H9 (cell line): Measurements from ENCODE around the gene TNIP1. TPM values are rescaled to one million over a fixed set of nuclear protein-coding genes. Genes with fewer than 3 reads are reported as not detected.

Experiments
- DNase-seq: peaks from one replicate; pipeline ENCODE4 v3.0.0-alpha.2; 2017
- H2AFZ ChIP-seq: one replicate; pipeline ENCODE4 v1.6.1; 2013; ENCODE audit warnings: mild to moderate bottlenecking, low read length, control low read depth, moderate library complexity
- H2AK5ac ChIP-seq: 2 replicates; pipeline ENCODE4 v1.6.1; 2013; ENCODE audit warnings: low read length, control low read depth, mixed read lengths; ENCODE audit not compliant: insufficient read length
- H2BK120ac ChIP-seq: one replicate; pipeline ENCODE4 v1.6.1; 2013; ENCODE audit warnings: low read depth, mild to moderate bottlenecking, low read length, control low read depth, inconsistent platforms; ENCODE audit not compliant: poor library complexity, severe bottlenecking
- H2BK12ac ChIP-seq: 2 replicates; pipeline ENCODE4 v1.6.1; 2013; ENCODE audit warnings: low read length, control low read depth, mixed read lengths, low read depth; ENCODE audit not compliant: insufficient read length
- H2BK15ac ChIP-seq: 2 replicates; pipeline ENCODE4 v1.6.1; 2013; ENCODE audit warnings: low read depth, low read length, control low read depth
- H2BK20ac ChIP-seq: one replicate; pipeline ENCODE4 v1.6.1; 2013; ENCODE audit warnings: low read depth, mild to moderate bottlenecking, low read length, control low read depth, inconsistent platforms; ENCODE audit not compliant: poor library complexity, severe bottlenecking
- H2BK5ac ChIP-seq: 2 replicates; pipeline ENCODE4 v1.6.1; 2013; ENCODE audit warnings: low read length, control low read depth, mixed read lengths; ENCODE audit not compliant: insufficient read length
- H3K14ac ChIP-seq: 2 replicates; pipeline ENCODE4 v1.6.1; 2013; ENCODE audit warnings: low read length, control low read depth; ENCODE audit not compliant: insufficient read depth
- H3K18ac ChIP-seq: 2 replicates; pipeline ENCODE4 v1.6.1; 2013; ENCODE audit warnings: low read depth, mild to moderate bottlenecking, mixed read lengths, low read length, control low read depth; ENCODE audit not compliant: insufficient read length
- H3K23ac ChIP-seq: 2 replicates; pipeline ENCODE4 v1.6.1; 2013; ENCODE audit warnings: low read length, control low read depth, mixed read lengths, low read depth; ENCODE audit not compliant: insufficient read length
- H3K23me2 ChIP-seq: 2 replicates; pipeline ENCODE4 v1.6.1; 2013; ENCODE audit warnings: low read depth, mild to moderate bottlenecking, mixed read lengths, low read length, control low read depth; ENCODE audit not compliant: insufficient read length, poor library complexity, severe bottlenecking
- H3K27ac ChIP-seq: 2 replicates; pipeline ENCODE4 v1.5.1; 2013; ENCODE audit warnings: low read length, control low read depth, mixed read lengths, low read depth; ENCODE audit not compliant: insufficient read length
- H3K27me3 ChIP-seq: 2 replicates; pipeline ENCODE4 v1.6.1; 2013; ENCODE audit warnings: low read length, control low read depth, inconsistent platforms; ENCODE audit not compliant: insufficient read depth
- H3K4ac ChIP-seq: 2 replicates; pipeline ENCODE4 v1.6.1; 2013; ENCODE audit warnings: low read depth, mild to moderate bottlenecking, control low read depth, inconsistent platforms, low read length, moderate library complexity
- H3K4me1 ChIP-seq: 2 replicates; pipeline ENCODE4 v1.6.1; 2013; ENCODE audit warnings: low read length, control low read depth, inconsistent platforms; ENCODE audit not compliant: insufficient read depth
- H3K4me2 ChIP-seq: 2 replicates; pipeline ENCODE4 v1.6.1; 2013; ENCODE audit warnings: low read length, control low read depth, mixed read lengths; ENCODE audit not compliant: insufficient read length, insufficient read depth
- H3K56ac ChIP-seq: 2 replicates; pipeline ENCODE4 v1.6.1; 2013; ENCODE audit warnings: low read depth, mild to moderate bottlenecking, mixed read lengths, low read length, control low read depth; ENCODE audit not compliant: insufficient read length
- H3K79me1 ChIP-seq: 2 replicates; pipeline ENCODE4 v1.6.1; 2013; ENCODE audit warnings: low read depth, mild to moderate bottlenecking, moderate library complexity, low read length, control low read depth, inconsistent platforms; ENCODE audit not compliant: insufficient read depth, poor library complexity, severe bottlenecking
- H3K79me2 ChIP-seq: 2 replicates; pipeline ENCODE4 v1.6.1; 2013; ENCODE audit warnings: low read length, control low read depth, inconsistent platforms; ENCODE audit not compliant: insufficient read depth
- H3K9ac ChIP-seq: 2 replicates; pipeline ENCODE4 v1.6.1; 2013; ENCODE audit warnings: low read length, control low read depth, mixed read lengths; ENCODE audit not compliant: insufficient read length; ENCODE audit errors: extremely low read depth
- H3K9me3 ChIP-seq: one replicate; pipeline ENCODE4 v1.6.1; 2013; ENCODE audit warnings: low read depth, low read length, inconsistent platforms; ENCODE audit not compliant: control insufficient read depth
- H3T11ph ChIP-seq: one replicate; pipeline ENCODE4 v1.6.1; 2013; ENCODE audit warnings: mild to moderate bottlenecking, low read length, control low read depth, inconsistent platforms
- H4K20me1 ChIP-seq: one replicate; pipeline ENCODE4 v1.6.1; 2013; ENCODE audit not compliant: control insufficient read depth, insufficient read length, insufficient read depth
- H4K5ac ChIP-seq: 2 replicates; pipeline ENCODE4 v1.6.1; 2013; ENCODE audit warnings: low read depth, mild to moderate bottlenecking, mixed read lengths, low read length, control low read depth; ENCODE audit not compliant: insufficient read length
- H4K8ac ChIP-seq: replicated peaks from 2 replicates; pipeline ENCODE4 v1.6.1; 2013; ENCODE audit warnings: low read length, control low read depth, mixed read lengths, low read depth; ENCODE audit not compliant: insufficient read length
- H4K91ac ChIP-seq: 2 replicates; pipeline ENCODE4 v1.6.1; 2013; ENCODE audit warnings: low read depth, mild to moderate bottlenecking, moderate library complexity, mixed read lengths, low read length, control low read depth; ENCODE audit not compliant: insufficient read length
- H3K27ac Mint-ChIP-seq, 3 experiments: 2 replicates in 2 of 3; 3 replicates in 1 of 3; pipeline ENCODE4 v1.8.0; 2020 to 2021; ENCODE audit warnings: mixed read lengths in 3 of 3, mild to moderate bottlenecking in 1 of 3, moderate library complexity in 1 of 3
- H3K27me3 Mint-ChIP-seq: 2 replicates; pipeline ENCODE4 v1.8.0; 2021; ENCODE audit warnings: low read depth, mild to moderate bottlenecking, moderate library complexity, mixed read lengths
- H3K36me3 Mint-ChIP-seq, 3 experiments: 2 replicates in 2 of 3; 3 replicates in 1 of 3; pipeline ENCODE4 v1.8.0; 2020 to 2021; ENCODE audit warnings: low read depth in 3 of 3, mixed read lengths in 3 of 3; ENCODE audit not compliant: insufficient read depth in 1 of 3
- H3K4me1 Mint-ChIP-seq, 2 experiments: 2 replicates each; pipeline ENCODE4 v1.8.0; 2020; ENCODE audit warnings: mixed read lengths in 2 of 2
- H3K4me3 Mint-ChIP-seq, 2 experiments: 2 replicates in 1 of 2; 3 replicates in 1 of 2; pipeline ENCODE4 v1.8.0; 2020 to 2021; ENCODE audit warnings: mild to moderate bottlenecking in 2 of 2, mixed read lengths in 2 of 2, moderate library complexity in 1 of 2
- H3K9me3 Mint-ChIP-seq, 2 experiments: 2 replicates in 1 of 2; 3 replicates in 1 of 2; pipeline ENCODE4 v1.8.0; 2020; ENCODE audit warnings: mild to moderate bottlenecking in 2 of 2, mixed read lengths in 2 of 2, moderate library complexity in 1 of 2
- CTCF ChIP-seq: fragments of 200-600 bp; sonication (generic); conservative IDR thresholded peaks from 3 replicates; pipeline ENCODE4 v1.8.0; 2021; ENCODE audit warnings: antibody characterized with exemption, mild to moderate bottlenecking
- WGBS: extraction: QIAGEN DNeasy Blood & Tissue Kit; methylation state at CpG from one replicate; pipeline ENCODE4 v1.1.7; 2013; ENCODE audit warnings: missing lambda C conversion rate, low lambda C conversion rate, mixed read lengths; ENCODE audit not compliant: insufficient read length; ENCODE audit errors: extremely low coverage; 5-methylcytosine and 5-hydroxymethylcytosine counted together
- total RNA-seq: library from RNA; stranded (reverse); gene quantifications from 2 replicates; pipeline ENCODE4 v1.2.1, GENCODE V29; 2021

The TNIP1 gene
- total RNA-seq, 1 experiment from 2014 or later, result 40.8 TPM

- TF ChIP-seq CTCF, result no peak
- Histone ChIP-seq H3K79me1 (no peaks in the 10 kb centered on the region), H3K27me3 (no peaks in the 10 kb centered on the region), H3K4ac (no peak overlapping the region), H4K5ac (no peak overlapping the region), H3K27ac (no peak overlapping the region), H2BK120ac (no peak overlapping the region), H3T11ph (no peak overlapping the region), H3K56ac (no peak overlapping the region), H4K20me1 (no peaks in the 10 kb centered on the region), H2AFZ (no peak overlapping the region), H3K18ac (no peak overlapping the region), H3K4me1 (no peaks in the 10 kb centered on the region), H2BK20ac (no peak overlapping the region), H3K79me2 (no peaks in the 10 kb centered on the region), H4K91ac (no peak overlapping the region), H3K9ac (no peak overlapping the region), H2BK5ac (no peak overlapping the region), H3K23me2 (no peaks in the 10 kb centered on the region), H4K8ac (no peak overlapping the region), H2BK12ac (no peak overlapping the region), H2AK5ac (no peak overlapping the region), H2BK15ac (no peak overlapping the region), H3K4me2 (no peak overlapping the region), H3K14ac (no peak overlapping the region), H3K23ac (no peak overlapping the region), H3K9me3 (no peaks in the 10 kb centered on the region)
- no peak for DNase-seq
- H3K27ac Mint-ChIP-seq, result no peak overlapping the region
- peaks cover 0 to 2% (median 2%) of the 10 kb centered on the region in 3 experiments; a peak in 4 of 7 replicates for H3K36me3 Mint-ChIP-seq
- no CpG with 5 or more reads among the region's 6 CpGs for WGBS
- no peak overlapping the region for H3K4me3 Mint-ChIP-seq
- H3K4me1 Mint-ChIP-seq, result no peaks in the 10 kb centered on the region
- peaks cover 4% of the 10 kb centered on the region for H3K27me3 Mint-ChIP-seq
- H3K9me3 Mint-ChIP-seq, result peaks cover 10 to 44% of the 10 kb centered on the region in 2 experiments
Measured at GRCh38 chr5:150992705-150993104, 88.1 kb downstream of the TNIP1 start.
